ENCODE data around the gene SLC7A8. TPM values are rescaled to one million over a fixed set of nuclear protein-coding genes. Genes with fewer than 3 reads are reported as not detected.

SLC7A8 gene
- total RNA-seq, 6 donors from 2014 or later: 30.4 to 58.2 (median 42.0) TPM

DNA sequence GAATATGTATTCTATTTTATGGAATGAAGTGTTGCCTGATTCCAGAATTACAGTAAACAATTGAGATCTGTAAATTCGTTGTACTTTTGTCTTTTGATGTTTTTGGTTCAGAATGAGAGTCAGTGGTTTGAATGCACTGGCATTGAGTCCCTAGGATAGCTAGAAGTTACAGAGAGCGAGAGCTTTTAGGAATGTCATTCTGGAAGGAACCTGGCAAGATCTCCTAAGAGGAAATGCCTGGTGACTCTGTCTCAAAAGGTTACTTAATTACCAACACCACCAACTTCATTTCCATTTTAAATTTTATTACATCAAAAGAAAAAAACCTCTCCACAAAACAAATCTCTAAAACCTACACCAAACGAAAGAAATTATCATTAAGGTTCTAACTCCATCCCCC is 58.4 kb downstream of the SLC7A8 start:
- no peaks in the 10 kb centered on the region for H3K27me3 ChIP-seq
- TF ChIP-seq EP300 (IDR thresholded peaks at IDR 0.05): no peak
- no peak for TF ChIP-seq POLR2A (IDR thresholded peaks at IDR 0.05)
- TF ChIP-seq, protein P1, sequence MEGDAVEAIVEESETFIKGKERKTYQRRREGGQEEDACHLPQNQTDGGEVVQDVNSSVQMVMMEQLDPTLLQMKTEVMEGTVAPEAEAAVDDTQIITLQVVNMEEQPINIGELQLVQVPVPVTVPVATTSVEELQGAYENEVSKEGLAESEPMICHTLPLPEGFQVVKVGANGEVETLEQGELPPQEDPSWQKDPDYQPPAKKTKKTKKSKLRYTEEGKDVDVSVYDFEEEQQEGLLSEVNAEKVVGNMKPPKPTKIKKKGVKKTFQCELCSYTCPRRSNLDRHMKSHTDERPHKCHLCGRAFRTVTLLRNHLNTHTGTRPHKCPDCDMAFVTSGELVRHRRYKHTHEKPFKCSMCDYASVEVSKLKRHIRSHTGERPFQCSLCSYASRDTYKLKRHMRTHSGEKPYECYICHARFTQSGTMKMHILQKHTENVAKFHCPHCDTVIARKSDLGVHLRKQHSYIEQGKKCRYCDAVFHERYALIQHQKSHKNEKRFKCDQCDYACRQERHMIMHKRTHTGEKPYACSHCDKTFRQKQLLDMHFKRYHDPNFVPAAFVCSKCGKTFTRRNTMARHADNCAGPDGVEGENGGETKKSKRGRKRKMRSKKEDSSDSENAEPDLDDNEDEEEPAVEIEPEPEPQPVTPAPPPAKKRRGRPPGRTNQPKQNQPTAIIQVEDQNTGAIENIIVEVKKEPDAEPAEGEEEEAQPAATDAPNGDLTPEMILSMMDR (IDR thresholded peaks at IDR 0.05): no peak
- TF ChIP-seq POLR2AphosphoS5 (IDR thresholded peaks at IDR 0.05): no peak
- H3K9me3 ChIP-seq: no peaks in the 10 kb centered on the region
- no peak overlapping the region for H3K27ac ChIP-seq
- no peak for ATAC-seq (ENCODE audit: low FRiP score in 2 of 2)
- H3K4me1 ChIP-seq: peaks cover 5 to 20% (median 9%) of the 10 kb centered on the region in 4 donors
- WGBS, 2 donors: 41 to 63% methylated on average over 3 of the region's 3 CpGs
- no peak overlapping the region for H3K4me3 ChIP-seq
- DNase-seq: no peak
- H3K36me3 ChIP-seq: peaks cover 0 to 27% (median 6%) of the 10 kb centered on the region in 4 donors

DNA sequence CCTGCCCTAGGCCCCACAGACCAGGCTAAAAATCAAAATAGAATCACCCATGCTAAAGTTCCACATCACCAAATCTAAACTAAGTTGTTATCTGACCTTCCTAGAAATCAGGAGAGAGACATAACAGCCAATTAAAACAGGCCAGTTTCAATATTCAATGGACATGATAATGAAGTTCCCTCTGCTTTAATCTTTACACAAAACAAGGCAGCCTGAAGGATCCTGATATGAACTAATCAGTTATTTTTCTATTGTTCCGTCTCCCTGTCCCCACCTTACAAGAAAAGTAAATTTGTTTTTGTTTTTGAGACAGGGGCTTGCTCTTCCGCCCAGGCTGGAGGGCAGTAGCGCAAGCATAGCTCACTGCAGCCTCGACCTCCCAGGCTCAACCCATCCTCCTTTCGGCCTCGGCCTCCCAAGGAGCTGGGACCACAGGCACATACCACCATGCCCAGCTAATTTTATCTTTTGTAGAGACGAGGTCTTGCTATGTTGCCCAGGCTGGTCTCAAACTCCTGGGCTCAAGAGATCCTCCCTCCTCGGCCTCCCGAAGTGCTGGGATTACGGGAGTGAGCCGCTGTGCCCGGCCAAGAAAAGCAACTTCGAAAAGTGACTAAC is 59.0 kb downstream of the SLC7A8 start:
- Histone ChIP-seq H3K27ac (no peak overlapping the region), H3K27me3 (no peaks in the 10 kb centered on the region), H3K9me3 (no peaks in the 10 kb centered on the region), H3K4me3 (no peak overlapping the region), H3K4me1 (peaks cover 5 to 25% (median 13%) of the 10 kb centered on the region in 4 donors), H3K36me3 (peaks cover 0 to 25% (median 6%) of the 10 kb centered on the region in 4 donors)
- DNase-seq (no peak), ATAC-seq (ENCODE audit: low FRiP score in 2 of 2) (no peak)
- TF ChIP-seq, protein P1 (IDR thresholded peaks at IDR 0.05): no peak
- TF ChIP-seq EP300 (IDR thresholded peaks at IDR 0.05) (no peak), POLR2AphosphoS5 (IDR thresholded peaks at IDR 0.05) (no peak), POLR2A (IDR thresholded peaks at IDR 0.05) (no peak)
- 92 to 94% methylated on average over 13 of the region's 13 CpGs for WGBS, 2 donors

DNA sequence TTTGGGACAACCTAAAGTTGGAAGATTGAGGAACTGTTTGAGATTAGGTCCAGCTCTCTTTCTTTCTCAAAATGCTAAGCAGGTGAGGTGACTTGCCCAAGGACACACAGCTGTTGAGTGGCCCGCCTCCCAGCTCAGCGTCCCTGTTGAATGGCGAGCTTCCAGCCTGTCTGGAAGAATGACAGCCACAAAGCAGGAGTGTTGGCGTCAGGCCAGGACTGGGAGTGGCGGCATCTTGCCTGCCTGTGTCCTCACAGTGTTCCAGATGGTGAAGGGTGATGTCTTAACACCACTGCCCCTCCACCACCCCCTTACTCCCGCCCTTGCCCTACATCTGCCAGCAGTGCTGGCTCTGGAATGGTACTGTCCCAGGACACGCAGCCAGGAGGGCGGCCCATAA is 60.0 kb downstream of the SLC7A8 start:
- 52 to 54% methylated on average over 6 to 8 of the region's 8 CpGs for WGBS, 2 donors
- TF ChIP-seq, protein P1 (IDR thresholded peaks at IDR 0.05): no peak
- no peak for TF ChIP-seq EP300 (IDR thresholded peaks at IDR 0.05)
- TF ChIP-seq POLR2A (IDR thresholded peaks at IDR 0.05): no peak
- TF ChIP-seq POLR2AphosphoS5 (IDR thresholded peaks at IDR 0.05): no peak
- Histone ChIP-seq H3K4me3 (no peak overlapping the region), H3K27ac (no peak overlapping the region), H3K27me3 (no peaks in the 10 kb centered on the region), H3K36me3 (peaks cover 0 to 16% (median 4%) of the 10 kb centered on the region in 4 donors), H3K4me1 (peaks cover 5 to 35% (median 13%) of the 10 kb centered on the region in 4 donors), H3K9me3 (no peaks in the 10 kb centered on the region)
- peak in 1 of 2 donors; percentile 78 for DNase-seq
- ATAC-seq (ENCODE audit: low FRiP score in 2 of 2): no peak

DNA sequence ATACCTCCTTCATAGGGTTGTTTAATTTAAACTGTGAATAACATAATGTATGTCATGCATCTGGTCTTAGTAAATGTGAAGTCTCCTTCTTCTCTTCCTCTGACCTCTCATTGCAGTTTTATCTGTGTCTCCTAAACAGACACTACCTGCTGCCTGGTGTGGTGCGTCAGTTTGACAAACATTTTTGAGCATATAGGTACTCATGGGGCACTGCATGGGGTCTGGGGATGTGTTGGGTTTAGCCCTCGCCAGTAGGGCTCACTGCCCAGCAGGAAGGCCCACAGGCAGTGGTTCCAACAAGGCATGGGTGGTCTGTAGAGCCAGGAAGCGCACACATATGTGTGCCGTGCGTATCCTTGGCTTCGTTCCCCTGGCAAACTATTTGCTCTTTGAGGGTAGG is 61.4 kb downstream of the SLC7A8 start:
- WGBS, 2 donors: 95 to 100% methylated on average over 1 to 6 of the region's 6 CpGs
- Histone ChIP-seq H3K4me1 (peaks cover 5 to 36% (median 13%) of the 10 kb centered on the region in 4 donors), H3K4me3 (no peak overlapping the region), H3K36me3 (peaks cover 0 to 8% (median 2%) of the 10 kb centered on the region in 4 donors), H3K27me3 (no peaks in the 10 kb centered on the region), H3K9me3 (no peaks in the 10 kb centered on the region), H3K27ac (no peak overlapping the region)
- TF ChIP-seq, protein P1 (IDR thresholded peaks at IDR 0.05): no peak
- no peak for TF ChIP-seq EP300 (IDR thresholded peaks at IDR 0.05)
- TF ChIP-seq POLR2AphosphoS5 (IDR thresholded peaks at IDR 0.05): no peak
- TF ChIP-seq POLR2A (IDR thresholded peaks at IDR 0.05): no peak
- DNase-seq (no peak), ATAC-seq (ENCODE audit: low FRiP score in 2 of 2) (no peak)

DNA sequence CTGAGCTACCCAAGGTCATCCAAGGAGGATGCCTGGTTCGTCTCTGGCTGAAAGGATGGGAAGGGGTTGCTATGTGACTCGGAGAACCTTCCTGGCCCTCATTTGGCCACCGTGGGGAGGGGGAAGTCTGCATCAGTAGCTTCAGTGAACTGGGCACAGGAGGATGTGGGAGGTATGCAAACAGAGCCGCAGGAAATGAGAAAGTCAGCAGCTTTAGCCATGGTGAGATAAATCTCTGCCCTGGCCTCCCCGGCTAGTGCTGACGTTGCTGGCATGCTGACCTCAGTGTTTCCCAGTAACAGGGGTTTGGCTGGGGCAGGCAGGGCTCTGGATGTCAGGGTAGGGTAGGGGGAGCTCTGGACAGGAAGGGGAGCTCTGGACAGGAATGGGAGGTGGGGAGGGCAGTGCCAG is 62.1 kb downstream of the SLC7A8 start:
- DNase-seq: no peak
- H3K4me3 ChIP-seq: no peak overlapping the region
- no peaks in the 10 kb centered on the region for H3K27me3 ChIP-seq
- H3K9me3 ChIP-seq: no peaks in the 10 kb centered on the region
- peaks cover 5 to 36% (median 13%) of the 10 kb centered on the region in 4 donors for H3K4me1 ChIP-seq
- WGBS, 2 donors: 46 to 51% methylated on average over 6 of the region's 6 CpGs
- ATAC-seq (ENCODE audit: low FRiP score in 2 of 2): peak in 1 of 2 donors; percentile 27
- TF ChIP-seq, protein P1 (IDR thresholded peaks at IDR 0.05): no peak
- TF ChIP-seq POLR2A (IDR thresholded peaks at IDR 0.05) (no peak), EP300 (IDR thresholded peaks at IDR 0.05) (no peak), POLR2AphosphoS5 (IDR thresholded peaks at IDR 0.05) (no peak)
- no peak overlapping the region for H3K27ac ChIP-seq
- peaks cover 0 to 1% (median 0%) of the 10 kb centered on the region in 4 donors for H3K36me3 ChIP-seq
